Measurements from ENCODE around the gene FKBP11.

DNA sequence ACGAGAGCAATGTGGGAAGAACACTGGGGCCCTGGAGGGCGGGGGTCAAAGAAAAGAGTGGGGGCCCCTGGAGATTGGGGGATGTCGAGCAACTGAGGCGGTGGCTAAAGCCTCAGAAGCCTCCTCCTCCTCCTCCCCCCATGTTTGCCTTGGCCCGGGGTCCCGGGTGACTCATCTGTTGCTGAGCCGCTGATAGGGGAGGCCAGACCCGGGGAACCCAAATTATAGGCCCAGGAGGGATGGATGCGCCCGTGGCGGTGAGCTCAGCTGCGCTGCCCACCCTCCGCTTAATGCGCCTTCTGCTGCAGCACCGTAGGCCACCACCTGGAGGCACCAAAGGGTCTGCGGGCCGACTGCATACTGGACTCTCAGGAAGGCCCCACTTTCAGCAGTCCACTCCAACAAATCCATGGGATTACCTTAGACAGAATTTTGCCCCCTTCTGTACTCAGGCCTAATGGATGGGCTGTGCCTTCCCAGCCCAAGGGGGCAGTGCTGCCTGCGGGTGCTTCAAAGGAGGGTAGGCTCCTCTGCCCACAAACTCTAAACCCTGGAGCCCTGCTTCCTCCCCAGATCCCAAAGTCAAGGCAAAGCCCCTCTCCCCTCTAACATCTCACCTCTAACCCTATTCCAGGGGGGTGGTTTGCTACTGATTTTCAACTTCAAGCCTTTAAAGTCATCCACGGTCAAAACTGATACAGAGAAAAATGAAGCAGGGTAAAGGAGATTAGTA lies 48.8 kb upstream of the FKBP11 start:
- TF ChIP-seq CTCF (IDR thresholded peaks at IDR 0.05) (peak in 4 of 7 experiments; percentile 46 to 61 (median 48)), POLR2AphosphoS5 (IDR thresholded peaks at IDR 0.05) (no peak)
